ENCODE measurements around the gene ZSCAN5C.
"Not testable (repeated sequence)": the region's sequence is repeated elsewhere in the genome, so short reads cannot be mapped to it uniquely, and the experiment has no call there.

Gene ZSCAN5C

DNA sequence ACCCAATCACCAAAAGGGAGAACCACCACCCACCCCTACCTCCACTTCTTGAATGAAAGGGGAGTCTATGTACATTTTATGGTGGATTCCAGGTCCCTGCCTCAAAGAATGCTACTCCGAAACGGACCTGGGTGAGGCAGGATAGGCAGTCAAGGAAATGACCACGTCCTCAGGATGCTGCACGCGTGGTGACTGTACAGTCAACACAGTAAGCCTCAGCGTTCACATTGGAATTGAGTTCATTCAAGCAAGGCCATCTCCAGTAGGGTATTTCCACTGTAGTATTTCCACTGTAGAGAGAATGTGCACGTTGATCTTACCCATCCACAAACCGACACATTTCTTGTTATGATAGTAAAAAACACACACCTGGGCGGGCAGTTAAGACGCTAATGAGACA, 16.9 kb downstream of the ZSCAN5C start:
- TF ChIP-seq ZNF560 (tag by site-specific recombination; IDR thresholded peaks at IDR 0.05; ENCODE audit: borderline replicate concordance) (no peak), ZNF777 (tag by site-specific recombination; IDR thresholded peaks at IDR 0.05; ENCODE audit: borderline replicate concordance) (no peak), ZNF473 (tag by site-specific recombination; IDR thresholded peaks at IDR 0.05) (no peak), ZNF404 (tag by site-specific recombination; IDR thresholded peaks at IDR 0.05) (no peak), SP7 (tag by site-specific recombination; IDR thresholded peaks at IDR 0.05) (no peak), ZNF843 (tag by site-specific recombination; IDR thresholded peaks at IDR 0.05) (no peak), GLI2 (tag by site-specific recombination; IDR thresholded peaks at IDR 0.05; ENCODE audit: borderline replicate concordance, low read depth) (no peak), ZNF529 (tag by site-specific recombination; IDR thresholded peaks at IDR 0.05; ENCODE audit: insufficient replicate concordance) (no peak), ZNF433 (tag by site-specific recombination; IDR thresholded peaks at IDR 0.05; ENCODE audit: low read depth) (no peak), ZNF530 (tag by site-specific recombination; IDR thresholded peaks at IDR 0.05; ENCODE audit: low read depth) (no peak), SETDB1 (IDR thresholded peaks at IDR 0.05; ENCODE audit: insufficient read length, low read length) (no peak), ZNF768 (tag by site-specific recombination; IDR thresholded peaks at IDR 0.05) (no peak), ZNF701 (tag by site-specific recombination; IDR thresholded peaks at IDR 0.05) (no peak)
- TF ChIP-seq, protein P1, sequence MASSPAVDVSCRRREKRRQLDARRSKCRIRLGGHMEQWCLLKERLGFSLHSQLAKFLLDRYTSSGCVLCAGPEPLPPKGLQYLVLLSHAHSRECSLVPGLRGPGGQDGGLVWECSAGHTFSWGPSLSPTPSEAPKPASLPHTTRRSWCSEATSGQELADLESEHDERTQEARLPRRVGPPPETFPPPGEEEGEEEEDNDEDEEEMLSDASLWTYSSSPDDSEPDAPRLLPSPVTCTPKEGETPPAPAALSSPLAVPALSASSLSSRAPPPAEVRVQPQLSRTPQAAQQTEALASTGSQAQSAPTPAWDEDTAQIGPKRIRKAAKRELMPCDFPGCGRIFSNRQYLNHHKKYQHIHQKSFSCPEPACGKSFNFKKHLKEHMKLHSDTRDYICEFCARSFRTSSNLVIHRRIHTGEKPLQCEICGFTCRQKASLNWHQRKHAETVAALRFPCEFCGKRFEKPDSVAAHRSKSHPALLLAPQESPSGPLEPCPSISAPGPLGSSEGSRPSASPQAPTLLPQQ (tag by site-specific recombination; IDR thresholded peaks at IDR 0.05), result no peak
- TF ChIP-seq, protein P2, sequence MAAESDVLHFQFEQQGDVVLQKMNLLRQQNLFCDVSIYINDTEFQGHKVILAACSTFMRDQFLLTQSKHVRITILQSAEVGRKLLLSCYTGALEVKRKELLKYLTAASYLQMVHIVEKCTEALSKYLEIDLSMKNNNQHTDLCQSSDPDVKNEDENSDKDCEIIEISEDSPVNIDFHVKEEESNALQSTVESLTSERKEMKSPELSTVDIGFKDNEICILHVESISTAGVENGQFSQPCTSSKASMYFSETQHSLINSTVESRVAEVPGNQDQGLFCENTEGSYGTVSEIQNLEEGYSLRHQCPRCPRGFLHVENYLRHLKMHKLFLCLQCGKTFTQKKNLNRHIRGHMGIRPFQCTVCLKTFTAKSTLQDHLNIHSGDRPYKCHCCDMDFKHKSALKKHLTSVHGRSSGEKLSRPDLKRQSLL (tag by site-specific recombination; IDR thresholded peaks at IDR 0.05), result no peak
- TF ChIP-seq, protein P3, sequence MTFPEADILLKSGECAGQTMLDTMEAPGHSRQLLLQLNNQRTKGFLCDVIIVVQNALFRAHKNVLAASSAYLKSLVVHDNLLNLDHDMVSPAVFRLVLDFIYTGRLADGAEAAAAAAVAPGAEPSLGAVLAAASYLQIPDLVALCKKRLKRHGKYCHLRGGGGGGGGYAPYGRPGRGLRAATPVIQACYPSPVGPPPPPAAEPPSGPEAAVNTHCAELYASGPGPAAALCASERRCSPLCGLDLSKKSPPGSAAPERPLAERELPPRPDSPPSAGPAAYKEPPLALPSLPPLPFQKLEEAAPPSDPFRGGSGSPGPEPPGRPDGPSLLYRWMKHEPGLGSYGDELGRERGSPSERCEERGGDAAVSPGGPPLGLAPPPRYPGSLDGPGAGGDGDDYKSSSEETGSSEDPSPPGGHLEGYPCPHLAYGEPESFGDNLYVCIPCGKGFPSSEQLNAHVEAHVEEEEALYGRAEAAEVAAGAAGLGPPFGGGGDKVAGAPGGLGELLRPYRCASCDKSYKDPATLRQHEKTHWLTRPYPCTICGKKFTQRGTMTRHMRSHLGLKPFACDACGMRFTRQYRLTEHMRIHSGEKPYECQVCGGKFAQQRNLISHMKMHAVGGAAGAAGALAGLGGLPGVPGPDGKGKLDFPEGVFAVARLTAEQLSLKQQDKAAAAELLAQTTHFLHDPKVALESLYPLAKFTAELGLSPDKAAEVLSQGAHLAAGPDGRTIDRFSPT (tag by site-specific recombination; IDR thresholded peaks at IDR 0.05), result no peak
- Histone ChIP-seq H3K9me3 (ENCODE audit: control insufficient read depth, insufficient read depth, low read depth, low read length) (no peaks in the 10 kb centered on the region), H3K27ac (ENCODE audit: extremely low read depth, low read depth, low read length) (no peak overlapping the region), H3K36me3 (ENCODE audit: control insufficient read depth in 2 of 2, insufficient read depth in 1 of 2, low read length in 2 of 2) (peaks cover 0 to 6% of the 10 kb centered on the region in 2 experiments; a peak in 1 of 3 replicates), H3K4me1 (ENCODE audit: control insufficient read depth, insufficient read depth, low read length) (no peaks in the 10 kb centered on the region), H3K4me3 (ENCODE audit: low read depth, low read length) (no peak overlapping the region)
- ChIA-PET POLR2A (no interaction called here), CTCF (interaction anchor here (4.0 kb wide), 1 partner anchor 34 kb away, joined by 18 read pairs; no protein-coding TSS in a partner anchor)

DNA sequence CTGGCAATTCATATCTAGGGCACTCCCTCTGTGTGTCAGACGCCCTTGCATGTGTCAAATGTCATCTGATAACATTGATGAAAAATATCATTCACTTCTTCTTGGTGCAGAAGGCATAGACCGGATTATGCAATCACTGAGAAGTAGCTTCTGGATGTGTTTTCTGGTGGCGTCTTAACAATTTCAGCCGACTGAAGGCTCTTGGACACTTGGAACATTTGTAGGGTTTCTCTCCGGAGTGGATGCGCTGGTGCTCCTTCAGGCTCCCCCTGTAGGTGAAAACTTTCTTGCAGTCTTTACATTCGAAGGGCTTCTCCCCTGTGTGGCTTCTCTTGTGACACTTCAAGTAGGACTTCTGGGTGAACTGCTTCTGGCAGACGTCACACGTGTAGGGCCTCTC, 19.4 kb downstream of the ZSCAN5C start:
- POLR2A ChIA-PET; H3K4me1 ChIP-seq (ENCODE audit: control insufficient read depth, insufficient read depth, low read length); H3K27ac ChIP-seq (ENCODE audit: extremely low read depth, low read depth, low read length); H3K4me3 ChIP-seq (ENCODE audit: low read depth, low read length); H3K36me3 ChIP-seq (ENCODE audit: control insufficient read depth in 2 of 2, insufficient read depth in 1 of 2, low read length in 2 of 2); H3K9me3 ChIP-seq (ENCODE audit: control insufficient read depth, insufficient read depth, low read depth, low read length): not testable (repeated sequence)
- CTCF ChIA-PET, result interaction anchor here (0.7 to 4.0 kb wide), 6 partner anchors 11 to 112 kb away, joined by 3 to 18 read pairs (median 3); no protein-coding TSS in a partner anchor

DNA sequence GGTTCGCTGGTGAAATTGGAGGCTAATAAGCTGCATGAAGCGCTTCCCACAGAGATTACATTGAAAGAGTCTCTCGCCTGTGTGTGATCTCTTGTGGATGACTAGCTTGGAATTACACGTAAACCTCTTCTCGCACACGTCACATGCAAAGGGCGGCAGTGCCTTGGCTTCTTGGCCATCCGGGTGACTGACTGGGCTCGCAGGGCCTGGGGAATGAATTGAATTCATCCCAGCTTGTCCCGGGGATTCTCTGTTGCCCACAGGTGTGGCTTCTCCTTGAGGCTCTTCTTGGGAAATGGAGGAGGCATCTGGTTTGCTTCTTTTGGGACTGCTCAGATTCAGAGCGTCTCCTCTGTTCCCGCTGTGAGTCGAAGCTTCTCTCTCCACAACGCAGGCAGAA, 19.8 kb downstream of the ZSCAN5C start:
- H3K4me3 ChIP-seq (ENCODE audit: low read depth, low read length), result no peak overlapping the region
- no peaks in the 10 kb centered on the region for H3K9me3 ChIP-seq (ENCODE audit: control insufficient read depth, insufficient read depth, low read depth, low read length)
- H3K4me1 ChIP-seq (ENCODE audit: control insufficient read depth, insufficient read depth, low read length), result no peaks in the 10 kb centered on the region
- H3K36me3 ChIP-seq (ENCODE audit: control insufficient read depth in 2 of 2, insufficient read depth in 1 of 2, low read length in 2 of 2), result peaks cover 0 to 6% of the 10 kb centered on the region in 2 experiments; a peak in 1 of 3 replicates
- ChIA-PET CTCF (interaction anchor here (0.7 to 4.0 kb wide), 6 partner anchors 11 to 112 kb away, joined by 3 to 18 read pairs (median 3); no protein-coding TSS in a partner anchor), POLR2A (no interaction called here)
- H3K27ac ChIP-seq (ENCODE audit: extremely low read depth, low read depth, low read length), result no peak overlapping the region
- TF ChIP-seq ZNF132 (tag by site-specific recombination; IDR thresholded peaks at IDR 0.05; ENCODE audit: borderline replicate concordance) (no peak), SP7 (tag by site-specific recombination; IDR thresholded peaks at IDR 0.05) (no peak), ZFP69B (tag by site-specific recombination; IDR thresholded peaks at IDR 0.05) (no peak), ZNF114 (tag by site-specific recombination; IDR thresholded peaks at IDR 0.05) (no peak), ZNF23 (tag by site-specific recombination; IDR thresholded peaks at IDR 0.05; ENCODE audit: borderline replicate concordance) (no peak), ZNF248 (tag by site-specific recombination; IDR thresholded peaks at IDR 0.05) (no peak), ZNF623 (tag by site-specific recombination; IDR thresholded peaks at IDR 0.05) (no peak), ZNF433 (tag by site-specific recombination; IDR thresholded peaks at IDR 0.05; ENCODE audit: low read depth) (no peak)
- TF ChIP-seq, protein P4, sequence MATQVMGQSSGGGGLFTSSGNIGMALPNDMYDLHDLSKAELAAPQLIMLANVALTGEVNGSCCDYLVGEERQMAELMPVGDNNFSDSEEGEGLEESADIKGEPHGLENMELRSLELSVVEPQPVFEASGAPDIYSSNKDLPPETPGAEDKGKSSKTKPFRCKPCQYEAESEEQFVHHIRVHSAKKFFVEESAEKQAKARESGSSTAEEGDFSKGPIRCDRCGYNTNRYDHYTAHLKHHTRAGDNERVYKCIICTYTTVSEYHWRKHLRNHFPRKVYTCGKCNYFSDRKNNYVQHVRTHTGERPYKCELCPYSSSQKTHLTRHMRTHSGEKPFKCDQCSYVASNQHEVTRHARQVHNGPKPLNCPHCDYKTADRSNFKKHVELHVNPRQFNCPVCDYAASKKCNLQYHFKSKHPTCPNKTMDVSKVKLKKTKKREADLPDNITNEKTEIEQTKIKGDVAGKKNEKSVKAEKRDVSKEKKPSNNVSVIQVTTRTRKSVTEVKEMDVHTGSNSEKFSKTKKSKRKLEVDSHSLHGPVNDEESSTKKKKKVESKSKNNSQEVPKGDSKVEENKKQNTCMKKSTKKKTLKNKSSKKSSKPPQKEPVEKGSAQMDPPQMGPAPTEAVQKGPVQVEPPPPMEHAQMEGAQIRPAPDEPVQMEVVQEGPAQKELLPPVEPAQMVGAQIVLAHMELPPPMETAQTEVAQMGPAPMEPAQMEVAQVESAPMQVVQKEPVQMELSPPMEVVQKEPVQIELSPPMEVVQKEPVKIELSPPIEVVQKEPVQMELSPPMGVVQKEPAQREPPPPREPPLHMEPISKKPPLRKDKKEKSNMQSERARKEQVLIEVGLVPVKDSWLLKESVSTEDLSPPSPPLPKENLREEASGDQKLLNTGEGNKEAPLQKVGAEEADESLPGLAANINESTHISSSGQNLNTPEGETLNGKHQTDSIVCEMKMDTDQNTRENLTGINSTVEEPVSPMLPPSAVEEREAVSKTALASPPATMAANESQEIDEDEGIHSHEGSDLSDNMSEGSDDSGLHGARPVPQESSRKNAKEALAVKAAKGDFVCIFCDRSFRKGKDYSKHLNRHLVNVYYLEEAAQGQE (tag by site-specific recombination; IDR thresholded peaks at IDR 0.05), result no peak
